EL (cell line): ENCODE data around the gene MGAT2.
"Not testable (repeated sequence)": the region's sequence is repeated elsewhere in the genome, so short reads cannot be mapped to it uniquely, and the experiment has no call there.

Experiments
- DNase-seq: peaks from one replicate; pipeline ENCODE4 v3.0.0-alpha.2; 2016

MGAT2 gene

GRCh38 chr14:49620182-49621113 is at the start of gene MGAT2, which contains the start of gene RPL36AL:
Gene MGAT2, plus strand, starts transcription at chr14:49620799. Its CDS starts 470 bp downstream, at chr14:49621269.
Gene RPL36AL, minus strand, starts transcription at chr14:49620626. Its CDS starts 1,522 bp downstream, at chr14:49619104.
- peak; percentile 99 for DNase-seq

DNA sequence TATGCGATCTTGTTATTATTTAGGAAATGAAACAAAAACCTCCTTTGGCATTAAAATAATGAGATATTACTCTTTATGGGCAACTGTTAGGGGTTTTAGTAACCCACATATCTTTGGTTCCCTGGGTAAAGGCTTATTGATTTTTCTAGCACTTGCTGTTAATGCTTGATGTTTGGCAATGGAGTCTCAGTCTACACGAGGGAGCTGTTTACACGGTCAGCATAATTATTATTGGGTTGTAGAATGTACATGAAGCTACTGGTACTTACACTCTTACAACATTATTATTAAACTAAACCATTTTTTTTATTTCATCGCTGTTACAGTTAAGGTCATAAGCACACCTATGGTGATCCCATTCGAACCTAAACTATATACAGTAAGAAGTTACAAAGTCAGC is 46.6 kb upstream of the MGAT2 start:
- DNase-seq = no peak

DNA sequence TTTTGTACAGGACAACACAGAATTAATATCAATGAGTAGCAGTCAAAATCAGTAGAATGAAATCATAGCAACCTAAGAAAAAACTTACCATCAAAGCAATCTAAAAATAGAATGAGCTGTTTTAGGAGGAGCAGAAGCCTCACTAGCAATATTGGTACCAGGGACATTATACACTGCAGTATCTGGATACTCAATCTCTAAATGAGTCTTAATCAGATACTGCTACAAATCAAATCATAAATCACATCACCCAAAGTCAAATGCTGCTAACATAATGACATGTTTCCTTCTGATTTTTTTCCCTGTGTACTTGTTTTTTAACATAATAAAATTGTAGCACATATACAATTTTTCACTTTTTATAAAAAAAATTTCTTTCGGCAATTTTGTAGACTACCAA is 42.5 kb upstream of the MGAT2 start:
- DNase-seq = no peak

DNA sequence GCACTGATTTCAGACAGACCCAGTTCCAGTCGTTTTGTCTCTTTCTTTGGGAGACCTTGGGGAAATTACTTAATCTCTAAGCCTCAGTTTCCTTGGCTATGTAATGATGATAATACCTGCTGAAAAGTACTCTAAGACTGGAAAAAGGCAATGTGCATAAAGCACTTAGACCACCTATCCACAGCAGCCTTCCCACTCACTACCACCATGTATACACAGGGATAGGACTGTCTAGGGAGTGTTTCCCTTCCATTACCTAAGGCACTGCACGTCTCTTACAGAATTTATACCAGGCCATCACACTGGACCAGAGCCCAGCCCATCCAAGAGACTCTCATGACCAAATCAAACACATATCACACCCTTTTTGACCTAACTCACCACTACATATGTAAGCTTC is 40.8 kb upstream of the MGAT2 start:
- DNase-seq = no peak

- no peak for DNase-seq
Observed at GRCh38 chr14:49581209-49582112, 39.1 kb upstream of the MGAT2 start.

- no peak for DNase-seq
Observed at GRCh38 chr14:49582113-49582977, 38.3 kb upstream of the MGAT2 start.

DNA sequence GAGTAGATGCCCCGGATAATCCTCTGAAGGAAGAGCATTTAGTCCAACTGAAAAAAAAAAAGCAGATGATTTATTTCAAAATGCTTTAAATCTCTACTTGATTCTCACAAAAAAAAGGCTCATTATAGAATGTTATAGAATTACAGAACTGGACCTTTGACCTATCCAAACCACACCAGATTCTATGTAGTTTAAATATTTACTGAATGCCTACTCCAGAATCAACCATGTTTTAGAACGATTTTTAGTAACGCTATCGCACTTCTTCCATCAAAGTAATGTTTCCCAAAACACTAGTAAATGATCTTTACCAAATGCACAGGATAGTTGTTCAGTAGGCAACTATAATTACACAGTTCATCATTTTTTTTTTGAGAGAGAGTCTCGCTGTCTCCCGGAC is 37.0 kb upstream of the MGAT2 start:
- DNase-seq = no peak

DNA sequence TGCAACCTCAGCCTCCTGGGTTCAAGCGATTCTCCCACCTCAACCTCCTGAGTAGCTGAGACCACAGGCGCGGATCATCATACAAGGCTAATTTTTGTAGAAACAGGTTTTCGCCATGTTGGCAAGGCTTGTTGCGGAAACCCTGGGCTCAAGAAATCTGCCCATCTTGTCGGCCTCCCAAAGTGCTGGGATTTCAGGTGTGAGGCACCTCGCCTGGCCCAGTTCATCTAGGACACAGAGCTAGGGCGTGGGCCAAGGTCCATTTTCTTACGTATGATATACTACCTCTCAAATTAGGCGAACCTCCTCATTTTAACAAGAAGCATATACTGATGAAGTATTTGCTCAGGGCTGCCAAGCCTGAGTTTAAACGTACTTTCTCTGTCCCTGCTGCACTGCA is 36.5 kb upstream of the MGAT2 start:
- DNase-seq = no peak

DNA sequence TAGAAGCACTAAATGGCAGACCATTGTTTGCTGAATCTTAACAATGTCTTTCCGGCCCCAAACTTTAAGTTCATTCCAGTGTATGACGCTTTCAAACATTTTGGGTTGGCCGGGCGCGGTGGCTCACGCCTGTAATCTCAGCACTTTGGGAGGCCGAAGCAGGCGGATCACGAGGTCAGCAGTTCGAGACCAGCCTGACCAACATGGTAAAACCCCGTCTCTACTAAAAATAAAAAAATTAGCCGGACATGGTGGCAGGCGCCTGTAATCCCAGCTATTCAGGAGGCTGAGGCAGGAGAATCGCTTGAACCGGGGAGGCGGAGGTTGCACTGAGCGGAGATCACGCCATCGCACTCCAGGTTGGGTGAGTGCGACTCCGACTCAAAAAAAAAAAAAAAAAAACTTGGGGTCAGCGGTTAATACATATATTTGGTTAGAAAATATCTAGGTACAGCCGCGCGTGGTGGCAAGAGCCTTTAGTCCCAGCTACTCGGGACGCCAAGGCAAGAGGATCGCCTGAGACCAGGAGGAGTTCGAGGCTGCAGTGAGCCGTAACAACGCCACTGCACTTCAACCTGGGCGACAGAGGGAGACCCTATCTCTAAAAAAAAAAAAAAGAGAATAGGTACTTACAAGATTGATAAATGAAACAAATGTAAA is 35.5 kb upstream of the MGAT2 start:
- DNase-seq = not testable (repeated sequence)

GRCh38 chr14:49585803-49586672 is 34.6 kb upstream of the MGAT2 start, which contains the start of gene RPS29:
Gene RPS29, minus strand, starts transcription at chr14:49586380. Its CDS starts 34 bp downstream, at chr14:49586346.
- peak; percentile 100 for DNase-seq

GRCh38 chr14:49586673-49587460 is 33.7 kb upstream of the MGAT2 start:
- peak; percentile 74 for DNase-seq

- DNase-seq = no peak
Observed at GRCh38 chr14:49589387-49589786, 31.2 kb upstream of the MGAT2 start.

DNA sequence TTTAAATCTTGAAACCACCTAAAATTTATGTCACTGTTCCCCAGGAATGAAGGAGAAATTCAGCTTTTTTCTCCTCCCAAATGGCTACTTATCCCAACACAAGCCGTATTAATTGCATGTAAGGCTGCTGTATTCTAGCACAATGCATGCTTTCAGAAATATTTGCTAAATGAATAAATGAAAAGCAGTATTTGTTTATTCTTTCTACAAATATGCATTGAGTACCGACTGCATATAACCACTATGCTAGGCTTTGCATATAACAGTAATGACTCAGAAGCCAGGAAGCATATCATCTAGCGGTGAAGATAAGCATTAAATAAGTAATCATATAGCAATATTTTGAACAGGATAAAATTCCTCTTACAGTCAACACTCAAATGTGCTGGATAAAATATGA is 27.6 kb upstream of the MGAT2 start:
- peak; percentile 77 for DNase-seq

GRCh38 chr14:49594347-49595091 is 26.1 kb upstream of the MGAT2 start:
- peak; percentile 48 for DNase-seq

- no peak for DNase-seq
Observed at GRCh38 chr14:49598189-49598484, 22.5 kb upstream of the MGAT2 start.

DNA sequence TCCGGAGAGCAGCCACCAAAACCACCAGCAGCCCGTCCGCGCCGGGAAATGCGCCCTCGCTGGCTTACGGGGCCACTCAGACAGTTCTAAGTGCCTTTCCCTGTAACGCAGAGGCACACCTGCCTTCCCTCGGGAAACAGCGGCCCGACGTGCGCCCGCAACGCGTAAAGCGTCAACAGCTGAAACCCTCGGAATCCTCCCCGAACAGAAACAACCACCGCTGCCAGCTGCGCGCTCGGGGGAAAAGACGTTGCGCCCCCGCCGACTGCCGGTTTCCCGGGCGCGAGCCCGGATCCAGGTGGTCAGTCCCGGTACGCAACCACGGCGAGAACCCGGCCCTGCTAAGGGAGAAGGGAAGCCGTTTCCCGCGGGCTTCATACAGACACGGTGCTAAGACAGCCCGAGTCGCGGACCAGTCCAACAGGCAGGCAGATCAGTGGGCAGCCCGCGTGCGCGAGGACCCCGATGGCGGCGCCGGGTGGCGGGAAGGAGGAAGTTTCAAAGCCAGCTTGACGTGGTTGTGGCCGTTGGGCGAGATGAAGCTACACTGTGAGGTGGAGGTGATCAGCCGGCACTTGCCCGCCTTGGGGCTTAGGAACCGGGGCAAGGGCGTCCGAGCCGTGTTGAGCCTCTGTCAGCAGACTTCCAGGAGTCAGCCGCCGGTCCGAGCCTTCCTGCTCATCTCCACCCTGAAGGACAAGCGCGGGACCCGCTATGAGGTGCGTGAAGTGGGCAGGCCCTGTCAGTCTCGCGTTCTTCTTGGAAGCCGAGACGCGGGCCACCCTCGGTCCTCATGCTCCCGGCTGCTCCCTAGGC is 21.9 kb upstream of the MGAT2 start, which contains the start of gene LRR1:
Gene LRR1 (plus strand): TSS at position 456 of the 816 bp plus-strand sequence. CDS start 81 bp downstream, at position 537.
- DNase-seq = peak; percentile 89

DNA sequence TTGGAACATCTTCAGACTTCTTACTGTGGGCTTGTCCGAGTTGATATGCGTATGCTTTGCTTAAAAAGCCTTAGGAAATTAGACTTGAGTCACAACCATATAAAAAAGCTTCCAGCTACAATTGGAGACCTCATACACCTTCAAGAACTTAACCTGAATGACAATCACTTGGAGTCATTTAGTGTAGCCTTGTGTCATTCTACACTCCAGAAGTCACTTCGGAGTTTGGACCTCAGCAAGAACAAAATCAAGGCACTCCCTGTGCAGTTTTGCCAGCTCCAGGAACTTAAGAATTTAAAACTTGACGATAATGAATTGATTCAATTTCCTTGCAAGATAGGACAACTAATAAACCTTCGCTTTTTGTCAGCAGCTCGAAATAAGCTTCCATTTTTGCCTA is 13.0 kb upstream of the MGAT2 start:
- DNase-seq = no peak

DNA sequence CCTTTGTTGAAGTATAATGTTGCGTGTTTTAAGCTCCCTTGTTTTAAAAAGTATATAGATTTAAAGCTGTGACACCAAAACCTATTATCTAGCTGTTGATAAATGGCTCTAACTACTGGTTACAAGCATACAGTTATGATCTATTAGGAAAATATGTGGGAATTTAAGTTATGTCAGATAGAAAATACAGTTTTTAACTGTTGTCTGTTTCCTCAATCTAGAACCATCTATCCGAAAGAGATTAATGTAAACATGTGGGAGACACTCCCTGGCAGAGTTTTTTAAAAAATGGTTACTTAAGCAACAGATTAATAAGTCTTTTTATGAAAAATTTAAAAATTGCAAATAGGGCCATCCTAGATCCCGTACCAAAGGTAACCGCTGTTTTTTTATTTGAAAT is 8.3 kb upstream of the MGAT2 start:
- no peak for DNase-seq
